GM19438 (cell line): ENCODE measurements around the gene LEF1.
"Not testable (repeated sequence)": the region's sequence is repeated elsewhere in the genome, so short reads cannot be mapped to it uniquely, and the experiment has no call there.

ENCODE experiments used
- ATAC-seq: cut with Tn5 transposase; IDR thresholded peaks from one replicate; pipeline ENCODE4 v1.9.1; 2021; ENCODE audit warnings: low read depth; ENCODE audit not compliant: unreplicated experiment

The LEF1 gene

GRCh38 chr4:108072300-108072699, 96.4 kb downstream of the LEF1 start:
- no peak for ATAC-seq

- no peak for ATAC-seq
Measured at GRCh38 chr4:108070775-108071174, 98.0 kb downstream of the LEF1 start.

GRCh38 chr4:108068442-108068841, 100.3 kb downstream of the LEF1 start:
- ATAC-seq = no peak

- ATAC-seq = no peak
Measured at GRCh38 chr4:108060686-108061321, 107.9 kb downstream of the LEF1 start.

GRCh38 chr4:108060164-108060563, 108.6 kb downstream of the LEF1 start:
- ATAC-seq = no peak

GRCh38 chr4:108058685-108059440, 109.9 kb downstream of the LEF1 start:
- ATAC-seq = no peak

GRCh38 chr4:108056418-108056817, 112.3 kb downstream of the LEF1 start:
- no peak for ATAC-seq

GRCh38 chr4:108055787-108056186, 112.9 kb downstream of the LEF1 start:
- ATAC-seq = no peak

GRCh38 chr4:108054025-108054638, 114.6 kb downstream of the LEF1 start:
- no peak for ATAC-seq

- ATAC-seq = peak; percentile 98
Measured at GRCh38 chr4:108053251-108053711, 115.5 kb downstream of the LEF1 start.

- no peak for ATAC-seq
Measured at GRCh38 chr4:108052558-108053120, 116.1 kb downstream of the LEF1 start.

- ATAC-seq = no peak
Measured at GRCh38 chr4:108051343-108051742, 117.4 kb downstream of the LEF1 start.

GRCh38 chr4:108050166-108051111, 118.3 kb downstream of the LEF1 start:
- not testable (repeated sequence) for ATAC-seq

GRCh38 chr4:108049406-108049805, 119.3 kb downstream of the LEF1 start:
- ATAC-seq = no peak

GRCh38 chr4:108048997-108049396, 119.7 kb downstream of the LEF1 start:
- no peak for ATAC-seq

GRCh38 chr4:108048157-108048556, 120.6 kb downstream of the LEF1 start:
- no peak for ATAC-seq

GRCh38 chr4:108047199-108047598, 121.5 kb downstream of the LEF1 start:
- no peak for ATAC-seq

GRCh38 chr4:108045687-108046024, 123.1 kb downstream of the LEF1 start:
- ATAC-seq = no peak

- no peak for ATAC-seq
Measured at GRCh38 chr4:108044951-108045686, 123.6 kb downstream of the LEF1 start.

- no peak for ATAC-seq
Measured at GRCh38 chr4:108043526-108043925, 125.2 kb downstream of the LEF1 start.
